WTC11 (cell line): ENCODE measurements around the gene WDR3. TPM values are rescaled to one million over a fixed set of nuclear protein-coding genes. Genes with fewer than 3 reads are reported as not detected.

Source experiments
- ATAC-seq: fragments of 200-7000 bp; cut with Tn5 transposase; 2 replicates; pipeline ENCODE4 v1.10.0; 2021; ENCODE audit warnings: mild to moderate bottlenecking, moderate library complexity
- CTCF ChIA-PET: fragments of 300-600 bp; sonication (Branson Sonifier 250); formaldehyde crosslinking; loops from one replicate; lab custom pipeline; 2021; ENCODE audit warnings: antibody characterized with exemption; lab: Charles Lee
- POLR2A ChIA-PET: fragments of 350-600 bp; sonication (Branson Sonifier 250); formaldehyde crosslinking; loops from one replicate; lab custom pipeline; 2021; ENCODE audit warnings: antibody characterized with exemption; lab: Charles Lee
- DNase-seq: peaks from one replicate; pipeline ENCODE4 v3.0.0; 2021; ENCODE audit warnings: low spot score
- H3K27ac Mint-ChIP-seq: 2 replicates; pipeline ENCODE4 v1.8.0; 2021; ENCODE audit warnings: mixed read lengths
- H3K27me3 Mint-ChIP-seq: 2 replicates; pipeline ENCODE4 v1.8.0; 2021; ENCODE audit warnings: low read depth, mild to moderate bottlenecking, moderate library complexity, mixed read lengths
- H3K36me3 Mint-ChIP-seq: 2 replicates; pipeline ENCODE4 v1.8.0; 2021; ENCODE audit warnings: mixed read lengths
- H3K4me1 Mint-ChIP-seq: 2 replicates; pipeline ENCODE4 v1.8.0; 2022; ENCODE audit warnings: mixed read lengths
- H3K4me3 Mint-ChIP-seq: 2 replicates; pipeline ENCODE4 v1.8.0; 2021; ENCODE audit warnings: mild to moderate bottlenecking, moderate library complexity, mixed read lengths
- H3K9me3 Mint-ChIP-seq: 2 replicates; pipeline ENCODE4 v1.8.0; 2021; ENCODE audit warnings: mixed read lengths
- ATF3 ChIP-seq: sonication (generic); formaldehyde crosslinking; conservative IDR thresholded peaks from 2 replicates; pipeline ENCODE4 v1.8.1; 2022; ENCODE audit warnings: mild to moderate bottlenecking, missing genetic modification reagents
- CBFB ChIP-seq: sonication (generic); formaldehyde crosslinking; IDR thresholded peaks from 2 replicates; pipeline ENCODE4 v1.8.1; 2022; ENCODE audit warnings: mild to moderate bottlenecking, low read depth, missing genetic modification reagents
- CREB1 ChIP-seq: sonication (generic); formaldehyde crosslinking; IDR thresholded peaks from 2 replicates; pipeline ENCODE4 v1.8.0; 2023; ENCODE audit warnings: mild to moderate bottlenecking, missing genetic modification reagents
- E2F1 ChIP-seq: sonication (generic); formaldehyde crosslinking; IDR thresholded peaks from 2 replicates; pipeline ENCODE4 v1.8.0; 2022; ENCODE audit warnings: mild to moderate bottlenecking, missing genetic modification reagents
- EMX1 ChIP-seq: fragments of 250-450 bp; sonication (Bioruptor Pico); IDR thresholded peaks from 2 replicates; pipeline ENCODE4 v1.8.0; 2021; ENCODE audit warnings: mild to moderate bottlenecking
- FOXJ3 ChIP-seq: sonication (generic); formaldehyde crosslinking; IDR thresholded peaks from 2 replicates; pipeline ENCODE4 v1.9.0; 2021; ENCODE audit warnings: missing genetic modification reagents, mild to moderate bottlenecking, borderline replicate concordance
- NFYB ChIP-seq: sonication (generic); formaldehyde crosslinking; conservative IDR thresholded peaks from 2 replicates; pipeline ENCODE4 v1.8.0; 2022; ENCODE audit warnings: low read depth, missing genetic modification reagents
- PRDM15 ChIP-seq: sonication (generic); formaldehyde crosslinking; IDR thresholded peaks from 2 replicates; pipeline ENCODE4 v1.8.0; 2022; ENCODE audit warnings: missing genetic modification reagents
- SMAD4 ChIP-seq: sonication (generic); formaldehyde crosslinking; IDR thresholded peaks from 2 replicates; pipeline ENCODE4 v1.8.0; 2022; ENCODE audit warnings: mild to moderate bottlenecking, missing genetic modification reagents
- SOX15 ChIP-seq: fragments of 250-450 bp; sonication (Bioruptor Pico); IDR thresholded peaks from 2 replicates; pipeline ENCODE4 v1.9.0; 2021; ENCODE audit warnings: mild to moderate bottlenecking
- TEAD4 ChIP-seq: sonication (generic); formaldehyde crosslinking; IDR thresholded peaks from 2 replicates; pipeline ENCODE4 v1.8.0; 2022; ENCODE audit warnings: mild to moderate bottlenecking, missing genetic modification reagents
- TP53 ChIP-seq: sonication (generic); formaldehyde crosslinking; IDR thresholded peaks from 2 replicates; pipeline ENCODE4 v1.8.1; 2023; ENCODE audit warnings: mild to moderate bottlenecking, missing genetic modification reagents
- ZNF138 ChIP-seq: sonication (generic); formaldehyde crosslinking; conservative IDR thresholded peaks from 2 replicates; pipeline ENCODE4 v1.8.1; 2022; ENCODE audit warnings: mild to moderate bottlenecking, moderate library complexity, missing genetic modification reagents
- ZNF423 ChIP-seq: fragments of 250-450 bp; sonication (Bioruptor Pico); IDR thresholded peaks from 2 replicates; pipeline ENCODE4 v2.1.2; 2022; ENCODE audit warnings: mild to moderate bottlenecking, moderate library complexity
- total RNA-seq: library from RNA; stranded (reverse); gene quantifications from 3 replicates; pipeline ENCODE4 v1.2.3, GENCODE V29; 2021
- TF ChIP-seq, protein P1 (sequence below): fragments of 250-450 bp; sonication (Bioruptor Pico); conservative IDR thresholded peaks from 2 replicates; pipeline ENCODE4 v1.9.0; 2021; ENCODE audit warnings: mild to moderate bottlenecking
- TF ChIP-seq, protein P2 (sequence below): sonication (generic); formaldehyde crosslinking; IDR thresholded peaks from 2 replicates; pipeline ENCODE4 v1.8.1; 2023; ENCODE audit warnings: mild to moderate bottlenecking, missing genetic modification reagents
- TF ChIP-seq, protein P3 (sequence below): fragments of 250-450 bp; sonication (Bioruptor Pico); IDR thresholded peaks from 2 replicates; pipeline ENCODE4 v1.9.0; 2021; ENCODE audit warnings: moderate library complexity, mild to moderate bottlenecking, inconsistent platforms, borderline replicate concordance
- TF ChIP-seq, protein P4 (sequence below): sonication (generic); formaldehyde crosslinking; IDR thresholded peaks from 2 replicates; pipeline ENCODE4 v1.8.1; 2023; ENCODE audit warnings: mild to moderate bottlenecking, missing genetic modification reagents
- TF ChIP-seq, protein P5 (sequence below): fragments of 250-450 bp; sonication (Bioruptor Pico); IDR thresholded peaks from 2 replicates; pipeline ENCODE4 v1.9.0; 2021; ENCODE audit warnings: mild to moderate bottlenecking

The WDR3 gene
- total RNA-seq, 1 experiment from 2014 or later, result 50.0 TPM

- no peak overlapping the region for H3K4me3 Mint-ChIP-seq
- no peak for ATAC-seq
- no peaks in the 10 kb centered on the region for H3K4me1 Mint-ChIP-seq
- H3K27ac Mint-ChIP-seq, result no peak overlapping the region
- H3K27me3 Mint-ChIP-seq, result no peaks in the 10 kb centered on the region
- TF ChIP-seq E2F1 (CRISPR knock-in tag) (no peak), ZNF423 (CRISPR knock-in tag) (no peak), CREB1 (CRISPR knock-in tag) (no peak), SMAD4 (CRISPR knock-in tag) (no peak), TEAD4 (CRISPR knock-in tag) (no peak), EMX1 (no peak), SOX15 (CRISPR knock-in tag) (no peak)
- TF ChIP-seq, protein P1, sequence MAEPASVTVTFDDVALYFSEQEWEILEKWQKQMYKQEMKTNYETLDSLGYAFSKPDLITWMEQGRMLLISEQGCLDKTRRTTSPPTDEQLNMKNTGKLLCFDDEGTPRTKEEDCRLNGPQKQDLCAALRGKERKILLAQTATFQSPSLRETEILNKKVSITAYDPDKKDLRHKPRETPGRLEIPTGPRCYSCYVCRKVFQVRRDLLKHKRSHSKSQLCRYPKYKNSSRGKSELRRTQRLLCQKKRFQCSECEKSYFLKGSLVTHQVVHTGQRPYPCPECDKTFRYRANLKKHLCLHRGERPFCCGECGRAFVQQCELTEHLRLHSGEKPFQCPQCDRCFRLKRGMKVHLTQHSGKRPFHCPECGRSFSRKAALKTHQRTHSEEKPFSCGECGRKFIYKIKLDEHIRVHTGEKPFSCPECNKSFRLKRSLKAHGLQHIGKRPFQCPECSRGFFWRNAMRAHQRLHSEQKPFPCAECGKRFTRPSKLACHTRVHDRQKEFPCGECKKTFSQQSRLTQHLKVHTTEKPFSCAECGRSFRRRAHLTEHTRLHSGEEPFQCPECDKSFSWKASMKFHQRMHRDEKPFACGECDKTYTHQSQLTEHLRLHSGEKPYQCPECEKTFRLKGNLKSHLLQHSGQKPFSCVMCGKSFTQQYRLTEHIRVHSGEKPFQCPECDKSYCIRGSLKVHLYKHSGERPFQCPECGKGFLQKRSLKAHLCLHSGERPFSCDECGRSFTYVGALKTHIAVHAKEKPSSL (CRISPR knock-in tag), result no peak
- no peaks in the 10 kb centered on the region for H3K9me3 Mint-ChIP-seq
- no peaks in the 10 kb centered on the region for H3K36me3 Mint-ChIP-seq
- ChIA-PET POLR2A (no interaction called here), CTCF (no interaction called here)
- DNase-seq, result no peak
Measured at GRCh38 chr1:117890452-117890851, 39.1 kb upstream of the WDR3 start.

- ATAC-seq (no peak), DNase-seq (no peak)
- H3K27ac Mint-ChIP-seq, result no peak overlapping the region
- H3K27me3 Mint-ChIP-seq, result no peaks in the 10 kb centered on the region
- no peaks in the 10 kb centered on the region for H3K9me3 Mint-ChIP-seq
- CTCF ChIA-PET, result no interaction called here
- TF ChIP-seq, protein P2, sequence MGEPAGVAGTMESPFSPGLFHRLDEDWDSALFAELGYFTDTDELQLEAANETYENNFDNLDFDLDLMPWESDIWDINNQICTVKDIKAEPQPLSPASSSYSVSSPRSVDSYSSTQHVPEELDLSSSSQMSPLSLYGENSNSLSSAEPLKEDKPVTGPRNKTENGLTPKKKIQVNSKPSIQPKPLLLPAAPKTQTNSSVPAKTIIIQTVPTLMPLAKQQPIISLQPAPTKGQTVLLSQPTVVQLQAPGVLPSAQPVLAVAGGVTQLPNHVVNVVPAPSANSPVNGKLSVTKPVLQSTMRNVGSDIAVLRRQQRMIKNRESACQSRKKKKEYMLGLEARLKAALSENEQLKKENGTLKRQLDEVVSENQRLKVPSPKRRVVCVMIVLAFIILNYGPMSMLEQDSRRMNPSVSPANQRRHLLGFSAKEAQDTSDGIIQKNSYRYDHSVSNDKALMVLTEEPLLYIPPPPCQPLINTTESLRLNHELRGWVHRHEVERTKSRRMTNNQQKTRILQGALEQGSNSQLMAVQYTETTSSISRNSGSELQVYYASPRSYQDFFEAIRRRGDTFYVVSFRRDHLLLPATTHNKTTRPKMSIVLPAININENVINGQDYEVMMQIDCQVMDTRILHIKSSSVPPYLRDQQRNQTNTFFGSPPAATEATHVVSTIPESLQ (CRISPR knock-in tag), result no peak
- TF ChIP-seq ATF3 (CRISPR knock-in tag), result no peak
- TF ChIP-seq, protein P3, sequence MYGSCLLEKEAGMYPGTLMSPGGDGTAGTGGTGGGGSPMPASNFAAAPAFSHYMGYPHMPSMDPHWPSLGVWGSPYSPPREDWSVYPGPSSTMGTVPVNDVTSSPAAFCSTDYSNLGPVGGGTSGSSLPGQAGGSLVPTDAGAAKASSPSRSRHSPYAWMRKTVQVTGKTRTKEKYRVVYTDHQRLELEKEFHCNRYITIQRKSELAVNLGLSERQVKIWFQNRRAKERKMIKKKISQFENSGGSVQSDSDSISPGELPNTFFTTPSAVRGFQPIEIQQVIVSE (CRISPR knock-in tag), result no peak
- TF ChIP-seq, protein P4, sequence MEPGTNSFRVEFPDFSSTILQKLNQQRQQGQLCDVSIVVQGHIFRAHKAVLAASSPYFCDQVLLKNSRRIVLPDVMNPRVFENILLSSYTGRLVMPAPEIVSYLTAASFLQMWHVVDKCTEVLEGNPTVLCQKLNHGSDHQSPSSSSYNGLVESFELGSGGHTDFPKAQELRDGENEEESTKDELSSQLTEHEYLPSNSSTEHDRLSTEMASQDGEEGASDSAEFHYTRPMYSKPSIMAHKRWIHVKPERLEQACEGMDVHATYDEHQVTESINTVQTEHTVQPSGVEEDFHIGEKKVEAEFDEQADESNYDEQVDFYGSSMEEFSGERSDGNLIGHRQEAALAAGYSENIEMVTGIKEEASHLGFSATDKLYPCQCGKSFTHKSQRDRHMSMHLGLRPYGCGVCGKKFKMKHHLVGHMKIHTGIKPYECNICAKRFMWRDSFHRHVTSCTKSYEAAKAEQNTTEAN (CRISPR knock-in tag), result no peak
- TF ChIP-seq NFYB (CRISPR knock-in tag), result no peak
- TF ChIP-seq ZNF138, result no peak
- no peak for TF ChIP-seq CBFB
- TF ChIP-seq TP53 (CRISPR knock-in tag), result no peak
- no peaks in the 10 kb centered on the region for H3K36me3 Mint-ChIP-seq
- H3K4me3 Mint-ChIP-seq, result no peak overlapping the region
- POLR2A ChIA-PET, result no interaction called here
- no peaks in the 10 kb centered on the region for H3K4me1 Mint-ChIP-seq
Measured at GRCh38 chr1:117892512-117892911, 37.0 kb upstream of the WDR3 start.

DNA sequence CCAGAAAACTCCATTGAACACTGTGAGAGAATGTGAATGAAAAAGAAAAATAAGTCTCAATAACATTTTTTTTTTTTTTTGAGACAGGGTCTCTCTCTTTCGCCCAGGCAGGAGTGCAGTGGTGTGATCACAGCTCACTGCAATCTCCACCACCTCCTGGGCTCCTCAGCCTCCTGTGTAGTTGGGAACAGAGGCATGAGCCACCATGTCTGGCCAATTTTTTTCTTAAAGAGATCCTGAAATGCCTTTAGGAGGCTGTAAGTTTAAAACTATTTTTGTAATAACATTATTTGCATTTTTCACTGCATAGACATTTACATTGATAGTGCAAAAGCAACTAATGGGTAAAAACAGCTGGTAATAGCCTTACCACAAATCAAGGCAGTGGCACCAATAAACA is 35.5 kb upstream of the WDR3 start:
- ATAC-seq, result no peak
- no peaks in the 10 kb centered on the region for H3K27me3 Mint-ChIP-seq
- H3K36me3 Mint-ChIP-seq, result peaks cover 7% of the 10 kb centered on the region; the same call in 1 of the 2 replicates
- no peaks in the 10 kb centered on the region for H3K4me1 Mint-ChIP-seq
- DNase-seq, result no peak
- no peak for TF ChIP-seq PRDM15 (CRISPR knock-in tag)
- TF ChIP-seq, protein P5, sequence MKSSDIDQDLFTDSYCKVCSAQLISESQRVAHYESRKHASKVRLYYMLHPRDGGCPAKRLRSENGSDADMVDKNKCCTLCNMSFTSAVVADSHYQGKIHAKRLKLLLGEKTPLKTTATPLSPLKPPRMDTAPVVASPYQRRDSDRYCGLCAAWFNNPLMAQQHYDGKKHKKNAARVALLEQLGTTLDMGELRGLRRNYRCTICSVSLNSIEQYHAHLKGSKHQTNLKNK (CRISPR knock-in tag), result no peak
- TF ChIP-seq FOXJ3 (CRISPR knock-in tag), result no peak
- no peaks in the 10 kb centered on the region for H3K9me3 Mint-ChIP-seq
- CTCF ChIA-PET, result interaction anchor here (1.4 to 2.7 kb wide), 2 partner anchors 36 to 140 kb away, joined by 4 to 13 read pairs; partner anchors contain the start of genes GDAP2 and WDR3
- H3K27ac Mint-ChIP-seq, result no peak overlapping the region
- H3K4me3 Mint-ChIP-seq, result no peak overlapping the region
- POLR2A ChIA-PET, result no interaction called here
